ENCODE measurements around the gene PANX2.

Gene PANX2

DNA sequence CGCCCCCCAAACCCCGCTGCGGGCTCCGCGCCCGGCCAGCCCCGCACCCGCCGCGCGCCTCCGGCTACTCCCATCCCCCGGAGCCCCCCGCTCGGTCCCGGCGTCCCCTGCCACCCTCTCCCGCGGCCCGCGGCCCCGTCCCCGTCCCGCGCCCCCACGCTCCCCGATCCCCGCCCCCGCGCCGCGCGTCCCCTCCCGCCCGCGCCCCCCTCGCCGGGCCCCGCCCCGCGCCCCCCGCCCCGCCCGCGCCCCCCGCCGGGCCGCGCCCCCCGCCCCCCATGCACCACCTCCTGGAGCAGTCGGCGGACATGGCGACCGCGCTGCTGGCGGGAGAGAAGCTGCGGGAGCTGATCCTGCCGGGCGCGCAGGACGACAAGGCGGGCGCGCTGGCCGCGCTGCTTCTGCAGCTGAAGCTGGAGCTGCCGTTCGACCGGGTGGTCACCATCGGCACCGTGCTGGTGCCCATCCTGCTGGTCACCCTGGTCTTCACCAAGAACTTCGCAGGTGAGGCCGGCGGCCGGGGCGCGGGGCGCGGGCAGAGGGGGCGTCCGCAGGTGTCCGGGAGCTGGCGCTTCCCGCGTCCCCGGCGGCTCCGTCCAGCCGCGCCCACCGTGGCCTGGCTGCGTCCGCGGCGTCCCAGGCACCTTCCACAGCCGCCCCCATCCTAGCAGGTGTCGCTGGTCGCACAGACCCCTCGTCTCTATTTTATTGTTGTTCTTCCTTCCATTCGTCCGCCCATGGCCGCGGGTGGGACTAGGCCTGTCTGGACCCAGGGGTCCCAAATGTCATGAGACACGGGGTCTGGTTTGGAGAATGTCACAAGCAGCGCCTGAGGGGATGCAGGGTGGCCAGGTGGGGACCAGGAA lies at the start of gene PANX2:
TSS of gene PANX2 (plus strand) at position 279 of the 866 bp plus-strand sequence. CDS start at position 279, 0 bp downstream.
- DNase-seq (ENCODE audit: low spot score): no peak
- no peak for TF ChIP-seq CTCF (IDR thresholded peaks at IDR 0.05; ENCODE audit: extremely low read depth, missing control alignments)

GRCh38 chr22:50121202-50121740 lies 49.3 kb upstream of the PANX2 start:
- no peak for TF ChIP-seq CTCF (IDR thresholded peaks at IDR 0.05; ENCODE audit: extremely low read depth, missing control alignments)
- DNase-seq (ENCODE audit: low spot score): no peak

DNA sequence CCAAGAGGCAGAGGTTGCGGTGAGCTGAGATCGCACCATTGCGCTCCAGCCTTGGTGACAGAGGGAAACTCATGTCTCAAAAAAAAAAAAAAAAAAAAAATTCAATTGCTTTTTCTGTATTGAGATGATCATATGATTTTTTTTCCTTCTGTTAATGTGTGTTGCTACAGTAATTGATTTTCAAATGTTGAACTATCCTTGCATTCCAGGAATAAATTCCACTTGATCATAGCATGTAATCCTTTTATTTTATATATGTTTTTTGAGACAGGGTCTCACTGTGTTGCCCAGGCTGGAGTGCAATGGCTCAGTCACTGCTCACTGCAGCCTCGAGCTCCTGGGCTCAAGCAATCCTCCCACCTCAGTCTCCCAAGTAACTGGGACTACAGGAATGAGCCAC lies 47.4 kb upstream of the PANX2 start:
- no peak for DNase-seq (ENCODE audit: low spot score)
- TF ChIP-seq CTCF (IDR thresholded peaks at IDR 0.05; ENCODE audit: extremely low read depth, missing control alignments): no peak

DNA sequence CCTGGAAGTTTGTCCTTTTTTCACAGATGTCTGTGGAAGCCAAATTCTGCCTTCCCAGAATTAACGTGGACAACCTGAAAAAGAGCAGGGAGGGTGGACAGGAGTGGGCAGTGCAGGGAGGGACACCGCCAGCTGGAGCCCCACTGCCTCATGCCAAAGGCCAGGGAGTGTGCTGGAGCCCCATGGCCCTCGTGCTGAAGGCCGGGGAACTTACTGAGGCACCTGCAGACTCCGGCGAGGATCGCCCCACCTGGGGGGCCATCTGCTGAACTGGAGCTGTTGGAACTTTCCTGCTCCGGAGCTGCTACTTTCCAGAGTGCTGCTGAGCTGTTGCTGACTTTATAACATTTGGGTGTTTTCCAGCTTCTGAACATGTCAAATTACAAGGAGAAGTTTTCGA lies 45.5 kb upstream of the PANX2 start:
- no peak for TF ChIP-seq CTCF (IDR thresholded peaks at IDR 0.05; ENCODE audit: extremely low read depth, missing control alignments)
- DNase-seq (ENCODE audit: low spot score): no peak

DNA sequence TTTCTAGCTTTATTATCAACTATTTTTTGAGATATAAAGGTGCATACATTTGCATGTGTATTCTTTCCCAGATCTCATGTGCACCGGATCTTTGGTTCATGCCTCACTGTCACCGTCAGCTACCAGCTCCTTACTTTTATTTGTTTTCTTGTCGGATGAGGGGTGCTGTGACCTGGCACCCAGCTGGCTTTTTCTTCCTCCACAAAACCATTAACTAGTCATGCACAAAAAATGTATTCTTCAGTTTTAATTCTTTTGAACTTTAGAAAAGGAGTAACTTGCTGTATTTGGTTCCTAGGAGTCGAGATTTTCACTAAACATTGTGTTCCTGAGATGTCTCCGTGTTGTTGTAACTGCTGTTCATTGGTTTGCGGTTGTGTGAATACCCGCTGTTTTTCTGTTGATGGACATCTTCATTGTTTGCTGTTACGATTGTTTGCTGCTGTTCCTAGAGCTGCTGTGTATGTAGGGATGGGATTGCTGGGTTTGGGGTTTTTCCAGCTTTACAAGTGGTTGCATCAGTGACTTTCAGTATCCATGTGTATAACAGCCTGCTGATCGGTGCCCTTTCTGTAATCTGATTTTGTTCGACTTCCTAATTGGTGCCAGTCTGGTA lies 41.3 kb upstream of the PANX2 start:
- no peak for DNase-seq (ENCODE audit: low spot score)
- TF ChIP-seq CTCF (IDR thresholded peaks at IDR 0.05; ENCODE audit: extremely low read depth, missing control alignments): no peak

- no peak for TF ChIP-seq CTCF (IDR thresholded peaks at IDR 0.05; ENCODE audit: extremely low read depth, missing control alignments)
- DNase-seq (ENCODE audit: low spot score): no peak
Measured at GRCh38 chr22:50131894-50132293, 38.6 kb upstream of the PANX2 start.

- no peak for TF ChIP-seq CTCF (IDR thresholded peaks at IDR 0.05; ENCODE audit: extremely low read depth, missing control alignments)
- no peak for DNase-seq (ENCODE audit: low spot score)
Measured at GRCh38 chr22:50134481-50134880, 36.0 kb upstream of the PANX2 start.
